Measurements from ENCODE around the gene MSANTD2.

DNA sequence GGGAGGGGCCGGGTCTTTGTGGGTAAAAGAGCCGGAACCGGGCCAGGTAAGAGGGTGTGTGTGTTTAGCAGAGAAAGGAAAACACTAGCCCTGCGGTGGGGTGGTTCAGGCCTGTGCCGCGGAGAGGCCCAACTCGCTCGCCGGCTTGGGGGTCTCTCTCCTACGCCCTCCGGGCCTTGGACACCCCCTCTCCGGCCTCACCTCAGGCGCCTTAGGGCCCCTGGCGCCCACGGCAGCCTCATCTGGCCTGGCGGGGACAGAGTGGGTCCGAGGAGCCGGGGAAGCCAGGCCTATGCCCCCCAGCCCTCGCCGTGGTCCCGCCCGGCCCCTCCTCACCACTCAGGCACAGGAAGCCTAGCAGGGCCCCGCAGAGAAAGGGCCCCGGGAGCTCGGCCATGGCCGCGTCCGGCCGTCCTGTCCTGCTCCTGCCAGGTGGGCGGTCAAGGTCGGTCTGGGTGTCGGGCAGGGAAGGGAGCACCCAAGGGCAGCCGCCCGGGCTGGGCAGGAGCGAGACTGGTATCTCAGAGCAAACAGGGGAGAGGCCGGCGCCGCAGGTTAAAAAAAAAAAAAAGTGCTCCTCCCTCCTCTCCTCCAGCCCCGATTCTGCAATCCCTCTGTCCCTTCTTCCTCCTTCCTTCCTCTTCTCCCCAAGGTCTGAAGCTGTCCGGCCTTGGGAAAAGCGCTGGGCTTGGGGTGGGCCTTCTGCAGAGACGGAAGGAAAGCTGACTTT is 48.3 kb downstream of the MSANTD2 start, which contains the start of gene VSIG2:
- TF ChIP-seq, protein P1, sequence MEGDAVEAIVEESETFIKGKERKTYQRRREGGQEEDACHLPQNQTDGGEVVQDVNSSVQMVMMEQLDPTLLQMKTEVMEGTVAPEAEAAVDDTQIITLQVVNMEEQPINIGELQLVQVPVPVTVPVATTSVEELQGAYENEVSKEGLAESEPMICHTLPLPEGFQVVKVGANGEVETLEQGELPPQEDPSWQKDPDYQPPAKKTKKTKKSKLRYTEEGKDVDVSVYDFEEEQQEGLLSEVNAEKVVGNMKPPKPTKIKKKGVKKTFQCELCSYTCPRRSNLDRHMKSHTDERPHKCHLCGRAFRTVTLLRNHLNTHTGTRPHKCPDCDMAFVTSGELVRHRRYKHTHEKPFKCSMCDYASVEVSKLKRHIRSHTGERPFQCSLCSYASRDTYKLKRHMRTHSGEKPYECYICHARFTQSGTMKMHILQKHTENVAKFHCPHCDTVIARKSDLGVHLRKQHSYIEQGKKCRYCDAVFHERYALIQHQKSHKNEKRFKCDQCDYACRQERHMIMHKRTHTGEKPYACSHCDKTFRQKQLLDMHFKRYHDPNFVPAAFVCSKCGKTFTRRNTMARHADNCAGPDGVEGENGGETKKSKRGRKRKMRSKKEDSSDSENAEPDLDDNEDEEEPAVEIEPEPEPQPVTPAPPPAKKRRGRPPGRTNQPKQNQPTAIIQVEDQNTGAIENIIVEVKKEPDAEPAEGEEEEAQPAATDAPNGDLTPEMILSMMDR (IDR thresholded peaks at IDR 0.05; ENCODE audit: low read length) = no peak
- TF ChIP-seq EZH2 (IDR thresholded peaks at IDR 0.05; ENCODE audit: borderline replicate concordance, low read length) = no peak

Data from OCI-LY1 (cell line).